GM23248 (cell line): ENCODE data around the gene RAD50.

Experiments used
- EZH2 ChIP-seq: fragments of 200-600 bp; sonication (generic); IDR thresholded peaks from 2 replicates; pipeline ENCODE4 v1.6.1; 2018; ENCODE audit warnings: antibody characterized with exemption, mild to moderate bottlenecking; ENCODE audit not compliant: insufficient read depth, poor library complexity, severe bottlenecking
- EZH2phosphoT487 ChIP-seq: fragments of 200-600 bp; sonication (generic); IDR thresholded peaks from 2 replicates; pipeline ENCODE4 v1.6.1; 2018; ENCODE audit warnings: antibody characterized with exemption, moderate library complexity, mild to moderate bottlenecking, low read depth; ENCODE audit not compliant: insufficient read depth

GRCh38 chr5:132627470-132627869 is 70.7 kb downstream of the RAD50 start:
- TF ChIP-seq EZH2 (no peak), EZH2phosphoT487 (no peak)
